ENCODE measurements around the gene PHLDA3. TPM values are rescaled to one million over a fixed set of nuclear protein-coding genes. Genes with fewer than 3 reads are reported as not detected.

The PHLDA3 gene
- total and polyA plus RNA-seq, 2 of the 13 experiments (the other 11 are each of a cell fraction or from before 2014, with no cell fraction given), result 16.7 to 33.6 TPM

DNA sequence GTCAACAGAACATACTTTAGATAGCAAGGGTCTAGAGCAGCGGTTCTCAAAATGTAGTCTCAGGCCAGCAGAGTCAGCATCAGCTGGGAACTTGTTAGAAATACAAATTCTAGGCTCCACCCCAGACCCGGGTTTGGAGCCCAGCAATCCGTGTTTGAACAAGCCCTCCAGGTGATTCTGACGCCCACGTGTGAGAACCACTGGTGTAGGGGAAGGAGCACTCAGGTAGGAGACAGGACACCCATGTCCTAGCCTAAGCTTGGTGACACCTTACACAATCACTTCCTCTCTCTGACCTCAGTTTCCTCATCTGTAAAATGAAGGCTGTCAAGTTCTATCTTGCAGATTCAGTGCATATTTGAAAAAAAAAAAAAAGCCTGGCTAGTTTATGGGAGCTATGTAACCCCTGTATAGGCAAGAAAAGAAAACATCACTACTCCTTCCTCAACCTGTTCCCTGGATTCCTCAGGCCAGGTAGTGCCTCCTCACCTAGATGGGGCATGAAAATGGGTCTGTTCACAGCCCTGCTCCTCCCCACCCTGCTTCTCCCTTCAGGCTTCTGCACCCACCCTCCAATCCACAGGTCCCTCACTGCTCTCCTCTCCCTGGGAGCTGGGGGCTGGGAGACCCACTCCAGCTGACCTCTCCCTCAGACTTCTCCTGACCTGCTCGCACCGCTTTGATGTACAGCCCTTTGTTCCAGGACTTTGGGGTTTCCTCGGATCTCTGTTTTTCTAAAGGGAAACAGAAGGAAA is 7.1 kb upstream of the PHLDA3 start:
- intact Hi-C loops (cut with micrococcal nuclease; ENCODE audit: unreplicated experiment), result no loop called here
- H3K4me2 ChIP-seq (ENCODE audit: low read depth, low read length), result no peak overlapping the region
- H3K9ac ChIP-seq (ENCODE audit: insufficient read depth, low read depth, low read length), result no peak overlapping the region
- peaks cover 4 to 38% of the 10 kb centered on the region in 2 experiments; a peak in 3 of 5 replicates for H3K27me3 ChIP-seq (ENCODE audit: control insufficient read depth in 1 of 2, insufficient read depth in 2 of 2, low read length in 2 of 2)
- H4K20me1 ChIP-seq (ENCODE audit: insufficient read depth, low read length), result no peaks in the 10 kb centered on the region
- BruUV-seq (replicated peaks), result no TSS peak
- TF ChIP-seq NFIC (IDR thresholded peaks at IDR 0.05; ENCODE audit: low read length) (no peak), ZSCAN21 (CRISPR knock-in tag; IDR thresholded peaks at IDR 0.05; ENCODE audit: borderline replicate concordance) (no peak), ZBTB20 (CRISPR knock-in tag; IDR thresholded peaks at IDR 0.05; ENCODE audit: borderline replicate concordance, low read depth) (no peak), ZNF713 (CRISPR knock-in tag; IDR thresholded peaks at IDR 0.05) (no peak), ZSCAN29 (CRISPR knock-in tag; conservative IDR thresholded peaks at IDR 0.05) (no peak), ZBTB38 (CRISPR knock-in tag; IDR thresholded peaks at IDR 0.05) (no peak), SMC3 (IDR thresholded peaks at IDR 0.05; ENCODE audit: low read length) (no peak), MED13 (CRISPR knock-in tag; IDR thresholded peaks at IDR 0.05) (no peak)
- TF ChIP-seq, protein P1, sequence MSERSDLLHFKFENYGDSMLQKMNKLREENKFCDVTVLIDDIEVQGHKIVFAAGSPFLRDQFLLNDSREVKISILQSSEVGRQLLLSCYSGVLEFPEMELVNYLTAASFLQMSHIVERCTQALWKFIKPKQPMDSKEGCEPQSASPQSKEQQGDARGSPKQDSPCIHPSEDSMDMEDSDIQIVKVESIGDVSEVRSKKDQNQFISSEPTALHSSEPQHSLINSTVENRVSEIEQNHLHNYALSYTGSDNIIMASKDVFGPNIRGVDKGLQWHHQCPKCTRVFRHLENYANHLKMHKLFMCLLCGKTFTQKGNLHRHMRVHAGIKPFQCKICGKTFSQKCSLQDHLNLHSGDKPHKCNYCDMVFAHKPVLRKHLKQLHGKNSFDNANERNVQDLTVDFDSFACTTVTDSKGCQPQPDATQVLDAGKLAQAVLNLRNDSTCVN (CRISPR knock-in tag; IDR thresholded peaks at IDR 0.05; ENCODE audit: borderline replicate concordance), result no peak
- TF ChIP-seq, protein P2, sequence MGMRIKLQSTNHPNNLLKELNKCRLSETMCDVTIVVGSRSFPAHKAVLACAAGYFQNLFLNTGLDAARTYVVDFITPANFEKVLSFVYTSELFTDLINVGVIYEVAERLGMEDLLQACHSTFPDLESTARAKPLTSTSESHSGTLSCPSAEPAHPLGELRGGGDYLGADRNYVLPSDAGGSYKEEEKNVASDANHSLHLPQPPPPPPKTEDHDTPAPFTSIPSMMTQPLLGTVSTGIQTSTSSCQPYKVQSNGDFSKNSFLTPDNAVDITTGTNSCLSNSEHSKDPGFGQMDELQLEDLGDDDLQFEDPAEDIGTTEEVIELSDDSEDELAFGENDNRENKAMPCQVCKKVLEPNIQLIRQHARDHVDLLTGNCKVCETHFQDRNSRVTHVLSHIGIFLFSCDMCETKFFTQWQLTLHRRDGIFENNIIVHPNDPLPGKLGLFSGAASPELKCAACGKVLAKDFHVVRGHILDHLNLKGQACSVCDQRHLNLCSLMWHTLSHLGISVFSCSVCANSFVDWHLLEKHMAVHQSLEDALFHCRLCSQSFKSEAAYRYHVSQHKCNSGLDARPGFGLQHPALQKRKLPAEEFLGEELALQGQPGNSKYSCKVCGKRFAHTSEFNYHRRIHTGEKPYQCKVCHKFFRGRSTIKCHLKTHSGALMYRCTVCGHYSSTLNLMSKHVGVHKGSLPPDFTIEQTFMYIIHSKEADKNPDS (CRISPR knock-in tag; IDR thresholded peaks at IDR 0.05), result no peak
- CTCF ChIA-PET (ENCODE audit: low intra/inter-chr PET ratio, low total read pairs), result no interaction called here
- POLR2A ChIA-PET, result no interaction called here
- FAIRE-seq (no peak), ATAC-seq (no peak), DNase-seq (ENCODE audit: low spot score) (no peak)
- no peak overlapping the region for H2AFZ ChIP-seq (ENCODE audit: low read length)
- no peaks in the 10 kb centered on the region for H3K36me3 ChIP-seq (replicated peaks in 1 of 2; ENCODE audit: control insufficient read depth in 1 of 2, insufficient read depth in 2 of 2, low read length in 2 of 2)
- in situ Hi-C loops (cut with HindIII; ENCODE audit: extremely low pct_ligation_motif_present, low pct_unique_long_range_greater_than_20kb), result loop anchor here (5.0 kb wide), 1 partner anchor 36 kb away; no protein-coding TSS in a partner anchor
- no peak overlapping the region for H3K4me3 ChIP-seq (replicated peaks in 1 of 3; ENCODE audit: insufficient read depth in 1 of 3, low read depth in 2 of 3, low read length in 3 of 3)
- peaks cover 11% of the 10 kb centered on the region for H3K4me1 ChIP-seq (ENCODE audit: insufficient read depth, low read length)
- H3K79me2 ChIP-seq (ENCODE audit: insufficient read depth, low read length), result no peaks in the 10 kb centered on the region
- no peak overlapping the region for H3K27ac ChIP-seq (ENCODE audit: extremely low read length, insufficient read depth, low read length)
- no peaks in the 10 kb centered on the region for H3K9me3 ChIP-seq (ENCODE audit: low read length)
- 21% methylated on average over 7 of the region's 8 CpGs for WGBS (ENCODE audit: low lambda C conversion rate)
